Neural crest cell (in vitro differentiated cells): ENCODE results near the gene PFKFB1. TPM values are rescaled to one million over a fixed set of nuclear protein-coding genes. Genes with fewer than 3 reads are reported as not detected.

Source experiments
- DNase-seq: peaks from one replicate; pipeline ENCODE4 v3.0.0; 2021; ENCODE audit warnings: low read depth, mixed read lengths, low spot score
- H3K27ac Mint-ChIP-seq: one replicate; pipeline ENCODE4 v1.8.0; 2021; ENCODE audit warnings: mild to moderate bottlenecking, mixed read lengths; ENCODE audit not compliant: unreplicated experiment
- H3K27me3 Mint-ChIP-seq: 2 replicates; pipeline ENCODE4 v1.8.0; 2021; ENCODE audit warnings: low read depth, mild to moderate bottlenecking, mixed read lengths
- H3K36me3 Mint-ChIP-seq: 2 replicates; pipeline ENCODE4 v1.8.0; 2021; ENCODE audit warnings: low read depth, mild to moderate bottlenecking, mixed read lengths
- H3K4me1 Mint-ChIP-seq: 2 replicates; pipeline ENCODE4 v1.8.0; 2021; ENCODE audit warnings: mixed read lengths
- H3K4me3 Mint-ChIP-seq: one replicate; pipeline ENCODE4 v1.8.0; 2021; ENCODE audit warnings: mild to moderate bottlenecking, mixed read lengths
- H3K9me3 Mint-ChIP-seq: 2 replicates; pipeline ENCODE4 v1.8.0; 2021; ENCODE audit warnings: mixed read lengths
- CTCF ChIP-seq: fragments of 200-600 bp; sonication (generic); conservative IDR thresholded peaks from 2 replicates; pipeline ENCODE4 v1.5.0; 2021; ENCODE audit warnings: antibody characterized with exemption, mild to moderate bottlenecking
- total RNA-seq: library from RNA; stranded (reverse); gene quantifications from 2 replicates; pipeline ENCODE4 v1.2.1, GENCODE V29; 2021

The PFKFB1 gene
- total RNA-seq, 1 donor from 2014 or later: 0.77 TPM

- Mint-ChIP-seq H3K36me3 (peaks cover 20% of the 10 kb centered on the region), H3K9me3 (peaks cover 9% of the 10 kb centered on the region), H3K27ac (no peak overlapping the region), H3K4me1 (no peaks in the 10 kb centered on the region), H3K4me3 (no peak overlapping the region), H3K27me3 (no peaks in the 10 kb centered on the region)
- no peak for TF ChIP-seq CTCF
- no peak for DNase-seq
These were observed 62.9 kb downstream of the PFKFB1 start for GRCh38 chrX:54931107-54931506.

GRCh38 chrX:54930291-54931049, 63.5 kb downstream of the PFKFB1 start:
- no peak overlapping the region for H3K27ac Mint-ChIP-seq
- no peaks in the 10 kb centered on the region for H3K27me3 Mint-ChIP-seq
- H3K4me3 Mint-ChIP-seq: no peak overlapping the region
- peaks cover 24% of the 10 kb centered on the region for H3K36me3 Mint-ChIP-seq
- no peak for TF ChIP-seq CTCF
- H3K4me1 Mint-ChIP-seq: no peaks in the 10 kb centered on the region
- DNase-seq: no peak
- H3K9me3 Mint-ChIP-seq: peaks cover 9% of the 10 kb centered on the region

GRCh38 chrX:54928876-54929275, 65.1 kb downstream of the PFKFB1 start:
- DNase-seq: no peak
- no peak for TF ChIP-seq CTCF
- Mint-ChIP-seq H3K4me3 (no peak overlapping the region), H3K9me3 (peaks cover 9% of the 10 kb centered on the region), H3K36me3 (peaks cover 30% of the 10 kb centered on the region), H3K4me1 (no peaks in the 10 kb centered on the region), H3K27me3 (no peaks in the 10 kb centered on the region), H3K27ac (no peak overlapping the region)

- no peak for DNase-seq
These were observed 67.0 kb downstream of the PFKFB1 start for GRCh38 chrX:54926978-54927377.

GRCh38 chrX:54923376-54923775, 70.6 kb downstream of the PFKFB1 start:
- Mint-ChIP-seq H3K9me3 (peaks cover 4% of the 10 kb centered on the region), H3K4me1 (peaks cover 6% of the 10 kb centered on the region), H3K4me3 (peak overlapping the region; percentile 42), H3K27ac (no peak overlapping the region), H3K36me3 (peaks cover 19% of the 10 kb centered on the region), H3K27me3 (no peaks in the 10 kb centered on the region)
- TF ChIP-seq CTCF: no peak
- DNase-seq: no peak

More at GRCh38 chrX:54926978-54927377, 67.0 kb downstream of the PFKFB1 start:
- peaks cover 1% of the 10 kb centered on the region for H3K4me1 Mint-ChIP-seq
- TF ChIP-seq CTCF: no peak
- H3K36me3 Mint-ChIP-seq: peaks cover 28% of the 10 kb centered on the region
- H3K9me3 Mint-ChIP-seq: peaks cover 9% of the 10 kb centered on the region
- no peak overlapping the region for H3K4me3 Mint-ChIP-seq
- H3K27me3 Mint-ChIP-seq: no peaks in the 10 kb centered on the region
- no peak overlapping the region for H3K27ac Mint-ChIP-seq
